Astrocyte (in vitro differentiated cells and primary cell): Measurements from ENCODE around the gene PLEKHG7. TPM values are rescaled to one million over a fixed set of nuclear protein-coding genes. Genes with fewer than 3 reads are reported as not detected.
"Not testable (repeated sequence)": the region's sequence is repeated elsewhere in the genome, so short reads cannot be mapped to it uniquely, and the experiment has no call there.

Experiments
- DNase-seq: peaks from one replicate; pipeline ENCODE4 v3.0.0-alpha.2; 2010; ENCODE audit warnings: low read depth
- FAIRE-seq: peaks from 2 replicates; lab custom pipeline; 2011; peaks lifted over from hg19 to GRCh38; lab: Jason Lieb, UNC
- H2AFZ ChIP-seq: 2 replicates; pipeline ENCODE4 v1.6.0; 2012; ENCODE audit warnings: low read depth, low read length, inconsistent platforms
- H3K27ac ChIP-seq: 2 replicates; pipeline ENCODE4 v1.5.1; 2011; ENCODE audit warnings: low read depth, low read length, inconsistent platforms
- H3K27me3 ChIP-seq: 2 replicates; pipeline ENCODE4 v1.6.0; 2011; ENCODE audit warnings: low read length, inconsistent platforms; ENCODE audit not compliant: insufficient read depth
- H3K36me3 ChIP-seq: 2 replicates; pipeline ENCODE4 v1.5.1; 2011; ENCODE audit warnings: low read length, inconsistent platforms; ENCODE audit not compliant: insufficient read depth
- H3K4me1 ChIP-seq: 2 replicates; pipeline ENCODE4 v1.5.1; 2011; ENCODE audit warnings: low read length, inconsistent platforms; ENCODE audit not compliant: insufficient read depth
- H3K4me2 ChIP-seq: 2 replicates; pipeline ENCODE4 v1.6.0; 2012; ENCODE audit warnings: low read length, inconsistent platforms
- H3K4me3 ChIP-seq: 2 replicates; pipeline ENCODE4 v1.5.1; 2011; ENCODE audit warnings: low read depth, mild to moderate bottlenecking, low read length, inconsistent platforms; ENCODE audit not compliant: insufficient read depth
- H3K79me2 ChIP-seq: 2 replicates; pipeline ENCODE4 v1.6.0; 2012; ENCODE audit warnings: mild to moderate bottlenecking, low read length, inconsistent platforms; ENCODE audit not compliant: insufficient read depth
- H3K9ac ChIP-seq: 2 replicates; pipeline ENCODE4 v1.6.0; 2012; ENCODE audit warnings: mild to moderate bottlenecking, low read length, inconsistent platforms
- H3K9me3 ChIP-seq: 2 replicates; pipeline ENCODE4 v1.5.1; 2012; ENCODE audit warnings: low read depth, mild to moderate bottlenecking, low read length, inconsistent platforms; ENCODE audit not compliant: insufficient read depth
- H4K20me1 ChIP-seq: 2 replicates; pipeline ENCODE4 v1.6.0; 2012; ENCODE audit warnings: low read length, inconsistent platforms; ENCODE audit not compliant: insufficient read depth
- H3K27ac Mint-ChIP-seq: one replicate; pipeline ENCODE4 v1.8.0; 2021; ENCODE audit warnings: mild to moderate bottlenecking, mixed read lengths; ENCODE audit not compliant: unreplicated experiment
- H3K27me3 Mint-ChIP-seq: one replicate; pipeline ENCODE4 v1.8.0; 2021; ENCODE audit warnings: low read depth, mixed read lengths; ENCODE audit not compliant: unreplicated experiment
- H3K36me3 Mint-ChIP-seq: one replicate; pipeline ENCODE4 v1.8.0; 2021; ENCODE audit warnings: low read depth, mixed read lengths; ENCODE audit not compliant: unreplicated experiment
- H3K4me1 Mint-ChIP-seq: one replicate; pipeline ENCODE4 v1.8.0; 2021; ENCODE audit warnings: low read depth, mixed read lengths; ENCODE audit not compliant: unreplicated experiment
- H3K4me3 Mint-ChIP-seq: one replicate; pipeline ENCODE4 v1.8.0; 2021; ENCODE audit warnings: mild to moderate bottlenecking, moderate library complexity, mixed read lengths; ENCODE audit not compliant: unreplicated experiment
- H3K9me3 Mint-ChIP-seq: one replicate; pipeline ENCODE4 v1.8.0; 2021; ENCODE audit warnings: mild to moderate bottlenecking, mixed read lengths; ENCODE audit not compliant: unreplicated experiment
- EZH2 ChIP-seq: IDR thresholded peaks from 2 replicates; pipeline ENCODE4 v1.6.1; 2012; ENCODE audit warnings: mild to moderate bottlenecking, low read length, inconsistent platforms; ENCODE audit not compliant: insufficient read depth
- total RNA-seq: library from RNA; stranded (reverse); gene quantifications from 2 replicates; pipeline ENCODE4 v1.2.1, GENCODE V29; 2021
- TF ChIP-seq, protein P1 (sequence below): IDR thresholded peaks from 2 replicates; pipeline ENCODE4 v1.5.1; 2011; ENCODE audit warnings: low read depth, mild to moderate bottlenecking, inconsistent platforms, low read length, moderate library complexity; ENCODE audit not compliant: insufficient read depth

Gene PLEKHG7
- total RNA-seq, 1 donor from 2014 or later, result 0.68 TPM

- no peak for TF ChIP-seq EZH2
- TF ChIP-seq, protein P1, sequence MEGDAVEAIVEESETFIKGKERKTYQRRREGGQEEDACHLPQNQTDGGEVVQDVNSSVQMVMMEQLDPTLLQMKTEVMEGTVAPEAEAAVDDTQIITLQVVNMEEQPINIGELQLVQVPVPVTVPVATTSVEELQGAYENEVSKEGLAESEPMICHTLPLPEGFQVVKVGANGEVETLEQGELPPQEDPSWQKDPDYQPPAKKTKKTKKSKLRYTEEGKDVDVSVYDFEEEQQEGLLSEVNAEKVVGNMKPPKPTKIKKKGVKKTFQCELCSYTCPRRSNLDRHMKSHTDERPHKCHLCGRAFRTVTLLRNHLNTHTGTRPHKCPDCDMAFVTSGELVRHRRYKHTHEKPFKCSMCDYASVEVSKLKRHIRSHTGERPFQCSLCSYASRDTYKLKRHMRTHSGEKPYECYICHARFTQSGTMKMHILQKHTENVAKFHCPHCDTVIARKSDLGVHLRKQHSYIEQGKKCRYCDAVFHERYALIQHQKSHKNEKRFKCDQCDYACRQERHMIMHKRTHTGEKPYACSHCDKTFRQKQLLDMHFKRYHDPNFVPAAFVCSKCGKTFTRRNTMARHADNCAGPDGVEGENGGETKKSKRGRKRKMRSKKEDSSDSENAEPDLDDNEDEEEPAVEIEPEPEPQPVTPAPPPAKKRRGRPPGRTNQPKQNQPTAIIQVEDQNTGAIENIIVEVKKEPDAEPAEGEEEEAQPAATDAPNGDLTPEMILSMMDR, result no peak
- Histone ChIP-seq H3K4me2 (no peak overlapping the region), H3K27ac (no peak overlapping the region), H3K4me1 (peaks cover 16% of the 10 kb centered on the region), H3K27me3 (no peaks in the 10 kb centered on the region), H3K79me2 (no peaks in the 10 kb centered on the region), H3K9me3 (no peaks in the 10 kb centered on the region), H3K36me3 (no peaks in the 10 kb centered on the region), H3K4me3 (no peak overlapping the region), H2AFZ (no peak overlapping the region), H3K9ac (no peak overlapping the region), H4K20me1 (no peaks in the 10 kb centered on the region)
- H3K27ac Mint-ChIP-seq, result no peak overlapping the region
- FAIRE-seq (no peak), DNase-seq (no peak)
- H3K27me3 Mint-ChIP-seq, result no peaks in the 10 kb centered on the region
- H3K9me3 Mint-ChIP-seq, result no peaks in the 10 kb centered on the region
- peaks cover 20% of the 10 kb centered on the region for H3K4me1 Mint-ChIP-seq
- H3K4me3 Mint-ChIP-seq, result no peak overlapping the region
- H3K36me3 Mint-ChIP-seq, result no peaks in the 10 kb centered on the region
These were observed 40.2 kb downstream of the PLEKHG7 start for GRCh38 chr12:92743026-92743425.

- no peaks in the 10 kb centered on the region for H3K36me3 ChIP-seq
- peak; percentile 97 for DNase-seq
- H3K4me2 ChIP-seq, result peak overlapping the region; percentile 70
- no peaks in the 10 kb centered on the region for H4K20me1 ChIP-seq
- H3K4me3 ChIP-seq, result no peak overlapping the region
- Mint-ChIP-seq H3K27ac (peak overlapping the region; percentile 90), H3K27me3 (no peaks in the 10 kb centered on the region), H3K4me1 (peaks cover 20% of the 10 kb centered on the region), H3K9me3 (no peaks in the 10 kb centered on the region), H3K36me3 (no peaks in the 10 kb centered on the region), H3K4me3 (no peak overlapping the region)
- H3K4me1 ChIP-seq, result peaks cover 16% of the 10 kb centered on the region
- no peaks in the 10 kb centered on the region for H3K79me2 ChIP-seq
- peak overlapping the region; percentile 43 for H3K9ac ChIP-seq
- FAIRE-seq, result peak; percentile 85
- H3K9me3 ChIP-seq, result no peaks in the 10 kb centered on the region
- peak overlapping the region; percentile 29 for H2AFZ ChIP-seq
- H3K27me3 ChIP-seq, result no peaks in the 10 kb centered on the region
- TF ChIP-seq EZH2, result no peak
- TF ChIP-seq, protein P1, result no peak
- H3K27ac ChIP-seq, result peak overlapping the region; percentile 87
These were observed 43.2 kb downstream of the PLEKHG7 start for GRCh38 chr12:92745856-92746550.

DNA sequence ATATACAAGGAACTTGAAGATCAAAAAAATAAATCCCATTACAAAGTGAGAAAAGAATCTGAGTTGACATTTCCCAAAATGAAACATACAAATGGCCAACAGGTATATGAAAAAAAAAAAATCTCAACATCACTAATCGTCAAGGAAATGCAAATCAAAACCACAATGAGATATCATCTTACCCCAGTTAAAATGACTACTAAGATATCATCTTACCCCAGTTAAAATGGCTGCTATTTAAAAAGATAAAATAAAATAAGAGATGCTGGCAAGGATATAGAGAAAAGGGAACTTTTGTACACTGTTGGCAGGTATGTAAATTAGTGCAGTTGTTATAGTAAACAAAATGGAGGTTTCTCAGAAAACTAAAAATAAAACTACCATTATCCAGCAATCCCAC, 44.4 kb downstream of the PLEKHG7 start:
- FAIRE-seq (no peak), DNase-seq (no peak)
- Histone ChIP-seq H3K9ac (no peak overlapping the region), H3K79me2 (no peaks in the 10 kb centered on the region), H3K4me3 (no peak overlapping the region), H3K4me2 (no peak overlapping the region), H3K4me1 (peaks cover 16% of the 10 kb centered on the region), H2AFZ (no peak overlapping the region), H3K27me3 (no peaks in the 10 kb centered on the region), H4K20me1 (no peaks in the 10 kb centered on the region), H3K9me3 (no peaks in the 10 kb centered on the region), H3K27ac (peak overlapping the region; percentile 87), H3K36me3 (no peaks in the 10 kb centered on the region)
- Mint-ChIP-seq H3K27me3 (no peaks in the 10 kb centered on the region), H3K27ac (peak overlapping the region; percentile 90), H3K36me3 (no peaks in the 10 kb centered on the region), H3K9me3 (no peaks in the 10 kb centered on the region), H3K4me1 (peaks cover 20% of the 10 kb centered on the region), H3K4me3 (no peak overlapping the region)
- no peak for TF ChIP-seq EZH2
- TF ChIP-seq, protein P1, result no peak

GRCh38 chr12:92749691-92750090, 46.9 kb downstream of the PLEKHG7 start:
- FAIRE-seq, DNase-seq: not testable (repeated sequence)
- peaks cover 20% of the 10 kb centered on the region for H3K4me1 Mint-ChIP-seq

More at GRCh38 chr12:92749691-92750090, 46.9 kb downstream of the PLEKHG7 start:
- not testable (repeated sequence) for H3K79me2 ChIP-seq, H4K20me1 ChIP-seq, H3K36me3 ChIP-seq, H2AFZ ChIP-seq, H3K9ac ChIP-seq, H3K27me3 Mint-ChIP-seq, H3K36me3 Mint-ChIP-seq, H3K4me3 ChIP-seq, H3K9me3 Mint-ChIP-seq, H3K4me2 ChIP-seq, H3K4me3 Mint-ChIP-seq, H3K27ac ChIP-seq, H3K27ac Mint-ChIP-seq, H3K9me3 ChIP-seq, H3K27me3 ChIP-seq
- peaks cover 16% of the 10 kb centered on the region for H3K4me1 ChIP-seq
